ENCODE data around the gene PRKACA.

- TF ChIP-seq CTCF (IDR thresholded peaks at IDR 0.05) (no peak), POLR2A (IDR thresholded peaks at IDR 0.05) (no peak)
Measured at GRCh38 chr19:14061081-14061749, 56.3 kb downstream of the PRKACA start.

All from vagina (tissue), 2 donors.